Measurements from ENCODE around the gene IL1R2.
"Not testable (repeated sequence)": the region's sequence is repeated elsewhere in the genome, so short reads cannot be mapped to it uniquely, and the experiment has no call there.

IL1R2 gene

DNA sequence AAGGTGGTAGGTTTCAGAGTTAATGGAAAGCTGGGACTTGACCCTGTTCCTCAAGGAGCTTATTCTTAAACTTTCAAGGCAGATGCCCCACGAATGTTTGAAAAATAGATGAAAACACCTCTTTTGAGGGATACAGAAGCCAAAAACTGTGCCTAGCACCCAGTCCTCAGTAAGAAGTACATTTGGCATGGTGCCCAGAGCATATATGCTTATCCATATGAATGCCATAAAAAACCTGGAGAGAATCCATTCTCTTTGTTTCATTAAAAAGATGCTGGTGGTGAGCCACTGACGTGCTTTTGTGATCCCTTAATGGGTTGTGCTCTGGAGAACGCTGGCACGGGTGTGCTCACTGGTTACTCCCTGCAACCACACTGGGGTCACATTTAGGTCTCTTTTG, 69.0 kb downstream of the IL1R2 start:
- no peak for DNase-seq (ENCODE audit: low read depth in 2 of 2)

DNA sequence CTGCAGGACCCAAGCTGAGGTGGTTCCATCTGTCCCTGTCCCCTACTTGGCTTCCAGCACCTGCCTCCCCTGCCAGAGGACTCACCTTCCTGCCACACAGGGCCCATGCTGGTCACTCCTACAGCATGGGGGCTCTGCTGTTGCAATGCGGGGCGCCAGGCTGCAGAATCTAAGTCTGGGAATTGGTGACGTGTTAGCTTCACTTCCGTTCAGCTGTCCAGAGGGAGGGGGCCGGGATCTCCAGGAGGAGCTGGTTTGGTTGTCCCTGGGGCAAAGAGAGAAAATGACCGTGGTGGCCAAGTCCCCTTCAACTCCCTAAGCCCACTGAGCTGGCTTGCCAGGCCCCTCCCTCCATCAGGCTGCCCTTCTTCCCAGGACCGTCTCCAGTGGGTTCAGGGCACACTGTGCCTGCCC, 69.5 kb downstream of the IL1R2 start:
- no peak for DNase-seq (ENCODE audit: low read depth in 2 of 2)

DNA sequence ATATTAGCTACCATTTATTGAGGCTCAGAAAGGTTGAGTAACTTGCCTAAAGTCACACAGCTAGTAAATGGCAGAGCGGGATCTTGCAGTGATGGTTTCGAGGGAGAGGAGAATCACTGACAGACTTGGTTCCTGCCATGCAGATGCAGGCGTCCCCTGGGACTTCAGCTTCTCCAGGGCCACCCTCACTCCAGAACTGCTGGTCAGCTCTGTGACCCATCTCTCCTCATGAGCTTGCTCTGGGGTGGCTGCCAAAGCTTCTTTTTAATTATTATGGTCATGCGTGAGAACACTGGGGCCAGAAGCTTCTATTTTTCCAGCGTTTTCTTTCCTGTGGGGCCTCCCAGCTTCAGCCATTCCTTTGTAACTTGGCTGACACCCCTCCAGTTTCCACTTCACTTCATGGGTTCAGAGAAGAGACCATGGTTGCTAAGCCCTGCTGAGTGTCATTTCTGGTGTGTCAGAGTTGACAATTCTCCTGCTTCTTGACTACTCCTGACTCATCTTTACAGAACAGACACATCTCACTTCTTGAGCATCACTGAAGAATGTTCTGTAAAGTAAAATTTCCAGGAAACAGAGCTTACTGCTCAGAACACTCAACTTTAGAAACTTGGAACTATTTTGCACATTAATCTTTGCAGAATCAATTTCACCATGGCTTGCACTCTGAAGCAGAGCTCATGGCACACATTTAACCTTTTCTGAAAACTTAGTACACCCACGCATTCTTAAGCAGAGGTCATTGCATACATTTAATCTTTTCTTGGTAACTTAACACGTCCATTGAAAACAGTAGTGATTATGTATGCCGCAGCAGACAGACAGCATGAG, 70.4 kb downstream of the IL1R2 start:
- no peak for DNase-seq (ENCODE audit: low read depth in 2 of 2)

DNA sequence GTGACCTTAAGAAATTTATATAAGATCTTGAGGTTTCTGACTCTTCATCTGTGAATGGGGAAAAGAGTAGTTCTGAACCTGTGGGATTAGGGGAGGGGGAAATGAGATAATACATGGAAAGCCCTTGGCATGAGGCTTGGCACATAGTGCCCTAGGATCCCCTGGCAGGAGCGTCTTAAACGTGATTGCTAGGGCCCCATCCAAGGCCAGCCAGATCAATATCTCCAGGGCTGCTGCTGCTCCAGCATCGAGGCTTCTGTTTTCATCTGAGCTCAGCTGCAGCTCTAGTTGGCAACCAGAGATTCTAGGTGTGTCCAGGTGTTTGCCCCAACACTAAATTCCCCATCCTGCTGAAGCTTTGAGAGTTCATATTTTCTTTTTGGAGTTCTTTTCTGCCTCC, 71.0 kb downstream of the IL1R2 start:
- DNase-seq (ENCODE audit: low read depth in 2 of 2), result no peak

DNA sequence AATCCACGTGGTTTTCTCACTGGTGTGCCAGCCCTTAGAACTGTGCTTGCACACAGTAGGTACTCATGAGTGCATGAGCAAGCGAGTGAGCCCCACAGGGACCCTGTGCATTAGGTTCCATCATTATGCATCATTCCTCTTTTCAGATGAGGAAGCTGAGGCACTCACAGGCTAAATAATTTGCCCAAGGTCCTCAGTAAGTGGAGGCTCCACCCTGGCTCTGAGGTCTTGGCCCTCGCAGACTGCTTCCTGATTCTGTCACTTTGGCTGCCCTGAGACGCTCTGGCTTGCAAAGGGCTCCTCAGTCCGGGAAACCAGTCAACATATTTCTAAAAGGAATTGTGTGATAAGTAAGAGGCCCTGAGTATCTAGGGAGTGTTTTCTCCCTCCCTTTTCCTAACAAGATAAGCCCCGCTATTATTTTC, 71.7 kb downstream of the IL1R2 start:
- DNase-seq (ENCODE audit: low read depth in 2 of 2), result no peak

DNA sequence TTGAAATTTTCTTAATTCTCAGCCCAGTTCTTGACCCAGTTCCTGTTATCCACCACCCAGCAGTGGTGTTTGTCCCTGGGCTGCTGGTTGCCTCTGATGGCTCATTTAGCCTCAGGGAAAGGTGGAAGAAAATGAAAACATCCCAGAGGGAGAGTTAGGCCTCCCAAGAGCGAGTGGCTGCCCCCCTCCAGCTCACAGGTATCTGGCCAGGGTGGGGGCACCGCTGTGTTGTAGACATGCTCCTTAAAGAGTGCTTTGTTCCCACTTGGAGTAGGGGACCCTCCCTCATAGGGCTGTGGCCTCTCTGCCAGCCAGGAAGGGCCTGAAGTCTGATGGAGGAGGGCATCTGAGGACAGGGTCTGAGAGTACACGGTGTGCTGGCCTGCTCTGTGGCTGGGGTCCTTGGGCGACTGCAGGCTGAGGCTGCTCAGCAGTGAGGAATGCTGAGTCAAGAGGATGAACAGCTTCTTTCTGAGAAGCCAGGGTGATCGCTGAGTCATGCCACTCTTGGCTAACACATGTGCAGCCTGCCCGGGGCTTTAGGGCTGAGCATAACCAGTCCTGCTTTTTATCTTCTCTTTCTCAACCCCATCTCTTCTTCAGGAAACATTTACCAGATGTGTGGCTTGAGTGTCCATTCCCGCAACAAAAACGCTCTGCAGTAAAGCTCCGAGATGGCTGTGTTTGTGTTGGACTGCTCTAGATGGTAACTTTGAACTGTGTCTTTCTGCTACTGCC, 72.3 kb downstream of the IL1R2 start:
- no peak for DNase-seq (ENCODE audit: low read depth in 2 of 2)

DNA sequence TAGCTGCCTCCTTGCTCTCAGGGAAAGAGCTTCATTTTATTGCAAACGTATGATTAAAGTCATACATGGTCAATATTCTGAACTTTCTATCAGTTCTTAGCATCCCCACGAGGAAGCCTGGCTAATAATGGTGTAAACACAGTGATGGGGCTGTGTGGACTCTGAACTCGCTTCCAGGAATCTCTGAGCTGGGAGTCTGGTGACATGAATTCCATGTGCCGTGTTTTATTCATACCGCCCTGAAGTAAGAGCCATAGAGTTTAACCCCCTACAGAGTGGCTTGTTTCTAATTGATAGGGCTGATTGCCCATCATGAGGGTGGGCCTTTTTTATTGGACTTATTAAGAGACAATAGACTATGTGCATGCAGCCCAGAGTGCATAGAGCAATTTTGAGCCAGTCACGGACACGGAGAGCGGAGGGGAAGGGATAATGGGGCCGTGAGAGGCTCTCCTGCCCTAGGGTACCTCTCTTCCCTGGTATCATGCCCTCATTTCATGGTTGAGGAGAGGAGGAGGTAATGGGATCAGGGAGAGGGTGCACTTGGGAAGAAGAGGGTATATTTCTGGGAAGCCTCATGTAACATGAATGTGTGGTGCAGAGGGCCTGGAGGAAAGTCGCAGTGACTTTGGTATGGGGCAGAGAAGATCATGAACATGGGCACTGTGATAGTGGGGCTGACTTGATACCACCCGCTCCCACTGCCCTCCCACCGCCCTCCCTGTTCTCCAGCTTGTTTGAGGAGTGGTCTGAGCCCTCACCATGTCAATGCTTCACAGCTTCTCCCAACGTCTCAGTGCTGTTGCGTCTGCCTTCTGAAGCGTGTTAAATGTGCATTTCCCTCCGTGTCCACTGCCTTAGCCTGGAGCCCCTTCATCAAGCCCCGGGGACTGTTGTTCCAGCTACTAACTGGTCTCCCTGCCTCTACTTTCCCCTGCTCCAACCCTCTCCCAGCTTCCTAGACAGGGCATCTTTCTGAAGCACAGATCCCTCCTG, 73.2 kb downstream of the IL1R2 start:
- DNase-seq (ENCODE audit: low read depth in 2 of 2), result no peak

DNA sequence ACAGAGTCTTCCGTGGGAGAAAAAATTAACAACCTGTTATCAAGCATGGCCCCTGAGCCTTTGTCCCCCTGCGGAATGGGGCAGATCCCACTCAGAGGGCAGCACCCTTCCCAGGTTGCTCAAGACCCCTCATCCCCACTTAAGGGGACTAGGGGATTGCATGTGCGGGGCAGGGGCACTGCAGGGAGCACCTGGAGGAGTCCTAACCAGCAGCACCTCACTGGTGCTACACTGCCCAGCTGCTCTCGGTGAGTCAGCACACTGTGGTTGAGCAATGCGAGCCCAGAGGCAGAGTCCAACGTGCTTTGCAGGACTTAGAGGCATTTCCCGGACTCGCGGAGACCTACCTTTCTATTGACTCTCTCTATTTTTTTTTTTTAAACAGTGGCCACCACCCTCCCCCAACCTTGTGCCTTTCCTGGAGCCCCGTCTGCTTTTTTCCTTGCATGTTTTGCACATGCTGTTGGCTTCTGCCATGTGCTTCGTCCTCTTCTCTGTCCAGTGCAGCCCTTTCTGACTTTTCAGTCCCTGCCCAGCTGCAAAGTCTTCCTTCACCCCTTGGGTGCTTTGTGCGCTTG, 74.0 kb downstream of the IL1R2 start:
- DNase-seq (ENCODE audit: low read depth in 2 of 2), result no peak

DNA sequence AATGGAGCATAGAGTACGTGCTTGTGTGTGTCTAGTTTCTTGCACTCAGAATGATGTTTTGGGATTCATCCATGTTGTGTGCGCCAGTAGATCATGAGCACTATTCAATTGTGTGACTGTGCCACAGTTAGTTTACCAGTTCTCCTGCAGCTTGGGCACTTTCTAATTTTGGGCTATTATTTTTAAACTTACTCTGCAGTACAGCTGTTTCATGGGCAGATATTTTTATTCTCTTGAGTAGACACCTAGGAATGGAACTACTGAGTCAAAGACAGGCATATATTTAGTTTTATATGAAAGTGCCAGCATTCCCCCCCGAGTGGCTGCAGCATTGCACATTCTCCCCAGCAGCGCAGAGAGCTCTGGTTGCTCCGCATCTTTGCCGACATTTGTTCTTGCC, 74.8 kb downstream of the IL1R2 start:
- DNase-seq (ENCODE audit: low read depth in 2 of 2), result no peak

DNA sequence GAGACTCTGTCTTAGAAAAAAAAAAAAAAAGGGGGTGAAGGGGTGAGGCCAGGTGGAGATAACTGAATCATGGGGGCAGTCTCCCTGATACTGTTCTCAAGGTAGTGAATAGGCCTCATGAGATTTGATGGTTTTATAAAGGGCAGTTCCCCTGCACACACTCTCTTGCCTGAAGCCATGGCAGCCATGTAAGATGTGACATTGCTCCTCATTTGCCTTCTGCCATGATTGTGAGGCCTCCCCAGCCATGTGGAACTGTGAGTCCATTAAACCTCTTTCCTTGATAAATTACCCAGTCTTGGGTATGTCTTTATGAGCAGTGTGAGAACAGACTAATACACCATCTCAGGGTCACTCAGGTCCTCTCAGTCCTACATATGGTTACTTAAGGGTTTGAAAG, 76.4 kb downstream of the IL1R2 start:
- not testable (repeated sequence) for DNase-seq (ENCODE audit: low read depth in 2 of 2)

DNA sequence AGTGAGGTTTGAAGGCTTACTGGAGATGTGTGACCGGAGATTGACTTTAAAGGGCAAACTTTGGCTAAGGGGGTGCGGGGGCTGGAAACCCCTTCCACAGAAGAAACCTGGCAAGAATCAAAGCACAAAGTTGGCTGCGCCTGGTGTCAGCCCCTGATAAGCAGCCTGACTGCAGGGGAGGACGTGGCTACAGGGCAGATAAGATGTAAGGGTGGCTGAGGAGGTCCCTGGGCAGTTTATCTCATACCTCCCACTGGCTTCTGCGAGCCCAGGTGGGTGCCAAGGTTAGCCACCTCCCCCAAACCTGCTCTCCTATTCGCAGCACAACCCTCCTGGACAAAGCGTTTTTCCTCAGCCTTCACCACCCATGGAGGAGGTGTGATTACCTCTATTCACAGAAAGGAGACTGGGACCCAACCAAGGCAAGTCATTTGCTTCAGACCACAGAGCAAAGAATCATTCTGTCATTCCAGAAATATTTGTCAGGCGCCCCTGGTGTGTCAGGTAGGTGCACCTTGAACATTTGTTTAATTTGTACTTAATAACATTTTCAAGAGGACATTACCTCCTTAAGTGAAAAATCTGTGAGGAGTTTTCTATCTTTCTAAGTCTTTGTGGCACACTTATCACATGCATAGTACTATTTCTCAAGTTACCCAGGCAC, 77.7 kb downstream of the IL1R2 start:
- no peak for DNase-seq (ENCODE audit: low read depth in 2 of 2)

DNA sequence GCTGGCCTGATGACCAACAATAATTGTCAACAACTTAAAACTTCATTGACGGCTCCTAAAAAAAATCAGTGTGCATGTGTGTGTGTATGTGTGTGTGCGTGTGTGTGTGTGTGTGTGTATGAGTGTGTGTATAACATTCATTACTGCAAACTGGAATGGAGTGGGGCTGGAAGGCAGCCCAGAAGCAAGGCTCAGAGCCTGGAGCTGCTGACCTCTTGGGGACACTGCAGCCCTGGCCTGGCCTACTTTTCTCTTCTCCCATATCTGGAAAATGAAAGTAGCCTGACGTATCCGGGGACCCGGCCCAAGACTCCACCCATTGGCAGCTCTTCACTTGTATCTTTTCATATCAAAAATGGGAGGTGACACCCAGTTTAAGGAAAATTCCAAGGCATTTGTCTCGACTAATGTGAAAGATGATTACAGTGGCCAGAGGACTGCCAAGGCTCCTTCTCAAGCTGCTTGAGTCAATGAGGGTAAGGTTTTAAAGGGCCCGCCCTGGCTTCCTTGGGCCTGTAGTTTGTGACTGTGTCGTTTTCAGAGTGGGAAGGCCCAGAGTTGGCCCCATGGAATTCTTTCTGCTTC, 78.4 kb downstream of the IL1R2 start:
- DNase-seq (ENCODE audit: low read depth in 2 of 2), result no peak

DNA sequence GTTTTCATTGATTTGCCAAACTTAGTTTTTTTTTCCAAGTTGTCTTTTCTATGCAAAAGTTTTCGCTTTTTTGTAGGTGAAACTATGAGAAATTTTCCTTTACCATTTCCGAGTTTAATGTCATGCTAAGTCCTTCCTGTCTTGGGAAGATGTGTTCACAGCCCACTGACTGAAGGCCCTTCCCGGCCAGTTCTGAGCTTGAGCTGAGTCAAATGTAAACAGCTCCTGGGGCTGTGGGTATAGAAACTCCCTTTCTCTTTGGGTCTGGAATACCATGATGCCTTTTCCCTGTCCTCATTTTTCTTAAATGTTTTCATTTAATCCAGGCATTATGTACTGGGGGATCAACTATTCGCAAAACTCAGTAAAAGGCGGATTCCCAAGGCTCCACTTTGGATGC, 81.0 kb downstream of the IL1R2 start:
- no peak for DNase-seq (ENCODE audit: low read depth in 2 of 2)

DNA sequence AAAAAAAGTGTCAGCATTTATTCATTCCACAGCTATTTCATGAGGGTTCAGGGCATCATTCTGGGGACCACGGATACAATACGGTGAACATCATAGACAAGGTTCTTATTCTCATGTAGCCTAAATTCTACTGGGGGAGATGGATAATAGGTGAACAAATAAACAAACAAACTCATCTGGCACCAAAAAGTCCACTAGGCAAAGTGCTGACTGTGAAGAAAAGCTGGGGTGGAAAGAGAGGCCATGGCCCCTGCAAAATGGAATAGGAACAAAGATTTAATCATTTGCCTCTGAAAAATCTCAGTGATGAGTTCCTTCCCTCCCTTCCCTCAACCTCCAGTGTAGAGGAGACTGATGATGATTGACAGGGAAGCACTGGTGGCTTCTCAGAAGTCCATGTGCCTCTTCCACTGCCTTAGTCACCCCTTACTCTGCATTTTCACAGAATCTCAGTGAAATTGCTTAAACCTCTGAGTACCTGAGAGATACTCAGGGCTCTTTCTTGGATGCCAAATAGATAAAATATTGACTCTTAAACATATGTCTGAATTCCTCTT, 81.5 kb downstream of the IL1R2 start:
- DNase-seq (ENCODE audit: low read depth in 2 of 2), result no peak

DNA sequence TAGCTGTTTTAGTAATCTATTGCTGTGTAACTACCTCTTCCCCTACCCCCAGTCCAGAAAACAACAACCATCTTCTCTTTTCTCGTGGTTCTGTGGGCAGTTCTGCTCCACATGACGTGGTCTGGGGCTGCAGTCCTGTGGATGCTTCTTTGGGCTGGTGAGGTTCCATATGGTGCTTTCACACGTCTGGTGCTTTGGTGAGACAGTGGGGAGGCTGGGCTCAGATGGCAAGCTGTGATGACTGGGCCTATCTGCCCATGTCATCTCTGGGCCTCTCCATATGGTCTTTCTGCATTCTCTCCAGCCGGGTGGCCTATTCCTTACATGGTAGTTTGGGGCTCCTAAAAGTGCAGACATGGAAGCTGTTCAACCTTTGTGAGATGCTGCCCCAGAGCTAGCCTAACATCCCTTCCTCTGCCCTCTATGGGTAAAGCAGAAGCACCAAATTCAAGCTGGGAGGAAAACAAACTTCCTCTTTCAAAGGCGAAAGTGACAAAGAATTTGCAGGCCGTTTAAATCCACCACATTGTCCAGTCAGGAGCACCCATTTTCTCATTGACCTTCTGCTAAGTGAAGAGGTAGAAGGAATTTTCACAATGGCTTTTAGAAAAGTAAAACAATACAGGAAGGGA, 82.5 kb downstream of the IL1R2 start:
- no peak for DNase-seq (ENCODE audit: low read depth in 2 of 2)

DNA sequence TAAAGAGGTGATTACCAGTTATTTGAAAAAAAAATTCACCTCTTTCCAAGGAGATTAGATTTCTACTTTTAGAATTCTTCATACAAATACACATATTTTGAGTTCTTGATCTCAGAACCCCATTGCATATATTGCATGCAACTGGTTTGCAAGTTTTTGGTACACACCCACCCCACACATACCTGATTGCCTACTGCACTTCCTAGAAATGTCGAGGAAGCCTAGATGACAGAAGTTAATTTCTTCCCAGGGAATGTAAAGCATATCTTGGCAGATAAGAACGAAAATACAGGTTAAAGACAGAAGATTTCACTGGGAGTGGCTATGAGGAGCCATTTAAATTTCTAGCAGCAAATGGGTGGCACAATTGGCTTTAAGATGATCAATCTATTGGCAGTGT, 83.7 kb downstream of the IL1R2 start:
- no peak for DNase-seq (ENCODE audit: low read depth in 2 of 2)

DNA sequence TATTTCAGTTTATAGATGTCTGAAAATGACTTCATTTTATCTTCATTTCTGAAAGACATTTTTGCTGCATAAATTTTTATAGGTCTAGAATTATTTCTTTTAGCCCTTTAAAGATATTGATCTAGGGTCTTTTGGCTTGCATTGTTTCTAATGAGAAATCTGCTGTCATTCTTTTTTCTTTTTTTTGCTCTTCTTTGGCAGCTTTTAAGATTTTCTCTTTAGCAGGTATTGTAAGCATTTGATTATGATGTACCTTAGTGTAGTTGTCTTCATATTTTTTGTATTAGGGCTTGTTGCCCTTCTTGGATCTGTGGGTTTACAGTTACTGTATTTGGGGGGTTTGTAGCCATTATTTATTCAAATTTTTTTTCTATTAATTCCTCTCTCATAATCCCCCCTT, 84.8 kb downstream of the IL1R2 start:
- no peak for DNase-seq (ENCODE audit: low read depth in 2 of 2)
